Measurements from ENCODE around the gene MGAT5B. TPM values are rescaled to one million over a fixed set of nuclear protein-coding genes. Genes with fewer than 3 reads are reported as not detected.

The MGAT5B gene
- total and polyA plus RNA-seq, 9 of the 15 experiments (the other 6 are each of a cell fraction or from before 2014, with no cell fraction given) = 0.09 to 0.43 (median 0.18) TPM; not detected in 4

DNA sequence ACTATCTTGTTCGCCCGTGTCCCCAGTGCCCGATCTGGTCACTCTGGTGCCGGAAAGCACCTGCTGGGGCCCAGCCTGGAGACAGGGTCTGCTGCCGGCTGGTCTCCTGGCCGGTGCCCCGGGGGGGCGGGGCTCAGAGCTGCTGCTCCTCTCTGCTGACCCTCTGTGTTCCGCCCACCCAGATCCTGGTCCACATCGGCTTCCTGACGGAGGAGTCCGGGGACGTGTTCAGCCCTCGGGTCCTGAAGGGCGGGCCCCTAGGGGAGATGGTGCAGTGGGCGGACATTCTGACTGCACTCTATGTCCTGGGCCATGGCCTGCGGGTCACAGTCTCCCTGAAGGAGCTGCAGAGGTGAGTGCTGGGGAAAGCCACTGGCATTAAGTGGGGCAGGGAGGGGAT lies 37.6 kb downstream of the MGAT5B start (continued):
- TF ChIP-seq, protein P1, sequence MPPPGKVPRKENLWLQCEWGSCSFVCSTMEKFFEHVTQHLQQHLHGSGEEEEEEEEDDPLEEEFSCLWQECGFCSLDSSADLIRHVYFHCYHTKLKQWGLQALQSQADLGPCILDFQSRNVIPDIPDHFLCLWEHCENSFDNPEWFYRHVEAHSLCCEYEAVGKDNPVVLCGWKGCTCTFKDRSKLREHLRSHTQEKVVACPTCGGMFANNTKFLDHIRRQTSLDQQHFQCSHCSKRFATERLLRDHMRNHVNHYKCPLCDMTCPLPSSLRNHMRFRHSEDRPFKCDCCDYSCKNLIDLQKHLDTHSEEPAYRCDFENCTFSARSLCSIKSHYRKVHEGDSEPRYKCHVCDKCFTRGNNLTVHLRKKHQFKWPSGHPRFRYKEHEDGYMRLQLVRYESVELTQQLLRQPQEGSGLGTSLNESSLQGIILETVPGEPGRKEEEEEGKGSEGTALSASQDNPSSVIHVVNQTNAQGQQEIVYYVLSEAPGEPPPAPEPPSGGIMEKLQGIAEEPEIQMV (tag; conservative IDR thresholded peaks at IDR 0.05; ENCODE audit: low read depth) = no peak
- no peak for TF ChIP-seq JUN (IDR thresholded peaks at IDR 0.05; ENCODE audit: borderline replicate concordance, low read depth, low read length)
- TF ChIP-seq JUN (CRISPR knock-in tag; IDR thresholded peaks at IDR 0.05; ENCODE audit: borderline replicate concordance) = no peak
- TF ChIP-seq, protein P2, sequence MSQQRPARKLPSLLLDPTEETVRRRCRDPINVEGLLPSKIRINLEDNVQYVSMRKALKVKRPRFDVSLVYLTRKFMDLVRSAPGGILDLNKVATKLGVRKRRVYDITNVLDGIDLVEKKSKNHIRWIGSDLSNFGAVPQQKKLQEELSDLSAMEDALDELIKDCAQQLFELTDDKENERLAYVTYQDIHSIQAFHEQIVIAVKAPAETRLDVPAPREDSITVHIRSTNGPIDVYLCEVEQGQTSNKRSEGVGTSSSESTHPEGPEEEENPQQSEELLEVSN (IDR thresholded peaks at IDR 0.05; ENCODE audit: borderline replicate concordance in 1 of 2, extremely low read depth in 1 of 2, insufficient read depth in 1 of 2, insufficient read length in 1 of 2, low read depth in 1 of 2, low read length in 1 of 2, poor library complexity in 1 of 2, severe bottlenecking in 1 of 2) = no peak
- TF ChIP-seq ZNF311 (CRISPR knock-in tag; IDR thresholded peaks at IDR 0.05) = no peak

DNA sequence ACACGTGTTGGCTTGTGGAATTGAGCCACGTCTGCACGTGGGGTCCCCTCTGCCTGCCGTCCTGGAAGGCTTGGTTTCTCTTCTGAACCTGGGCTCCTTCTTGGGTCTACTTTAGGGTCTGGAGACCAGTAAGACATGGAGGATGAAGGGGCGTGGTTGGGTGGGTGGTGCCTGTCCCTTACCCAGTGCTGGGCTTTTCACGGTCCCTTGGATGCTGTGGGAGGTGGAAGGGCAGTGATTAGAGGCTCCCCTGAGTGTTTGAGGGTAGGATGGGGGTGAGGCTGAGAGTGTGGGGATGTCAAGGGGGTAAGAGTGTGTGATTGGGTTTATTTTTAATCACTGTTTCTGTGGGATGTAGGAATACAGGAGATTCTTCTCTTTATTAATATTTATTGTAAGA lies 38.3 kb downstream of the MGAT5B start:
- 0% methylated on average over 6 of the region's 6 CpGs for WGBS (ENCODE audit: insufficient coverage, low coverage, missing lambda C conversion rate)
- ChIA-PET CTCF (ENCODE audit: low intra/inter-chr PET ratio) (no interaction called here), POLR2A (interaction anchor here (0.5 kb wide), 1 partner anchor 550 kb away, joined by 4 read pairs; no protein-coding TSS in a partner anchor)

More for the DNA sequence above, 38.3 kb downstream of the MGAT5B start:
- no peak for DNase-seq (ENCODE audit: extremely low read depth in 1 of 4, low spot score in 3 of 4)
- H3K27me3 ChIP-seq (ENCODE audit: control insufficient read depth in 2 of 2, insufficient read depth in 2 of 2, low read length in 2 of 2) = peaks cover 10 to 64% of the 10 kb centered on the region in 2 experiments; a peak in 4 of 5 replicates
- H3K9me3 ChIP-seq (replicated peaks; ENCODE audit: control insufficient read depth, insufficient read depth, low read depth, low read length) = no peaks in the 10 kb centered on the region
- BruUV-seq (replicated peaks) = no TSS peak
- TF ChIP-seq HDGF (IDR thresholded peaks at IDR 0.05) = no peak
- no peak overlapping the region for H3K4me2 ChIP-seq (ENCODE audit: insufficient read depth, low read length)
- H3K4me1 ChIP-seq (replicated peaks in 1 of 2; ENCODE audit: control insufficient read depth in 2 of 2, insufficient read depth in 2 of 2, low read length in 2 of 2) = peaks cover 0 to 9% of the 10 kb centered on the region in 2 experiments; a peak in 2 of 5 replicates
- H3K36me3 ChIP-seq (ENCODE audit: control insufficient read depth, insufficient read depth, low read length) = no peaks in the 10 kb centered on the region
- no peak overlapping the region for H3K4me3 ChIP-seq
- no peak for FAIRE-seq
- intact Hi-C loops (cut with micrococcal nuclease) = no loop called here
- in situ Hi-C loops (cut with MboI) = no loop called here
- no peaks in the 10 kb centered on the region for H3K79me2 ChIP-seq (ENCODE audit: control insufficient read depth, insufficient read depth, low read length)
- no peak overlapping the region for H2AFZ ChIP-seq (ENCODE audit: low read depth, low read length)
- H3K9ac ChIP-seq (ENCODE audit: insufficient read depth in 1 of 2, low read depth in 2 of 2, low read length in 2 of 2) = no peak overlapping the region
- H4K20me1 ChIP-seq (replicated peaks; ENCODE audit: control insufficient read depth, insufficient read depth, low read length) = peaks cover 13% of the 10 kb centered on the region
- no peak for ATAC-seq
- peaks cover 6% of the 10 kb centered on the region for H3K9me1 ChIP-seq (ENCODE audit: control insufficient read depth, insufficient read depth, low read length)
- no peak overlapping the region for H3K27ac ChIP-seq (ENCODE audit: extremely low read depth, low read depth, low read length)
